HepG2 (cell line): ENCODE measurements around the gene MTG1. TPM values are rescaled to one million over a fixed set of nuclear protein-coding genes. Genes with fewer than 3 reads are reported as not detected.

Experiments
- AKNA ChIP-seq: sonication (generic); formaldehyde crosslinking; IDR thresholded peaks from 2 replicates; pipeline ENCODE4 v1.4.0; 2020; ENCODE audit warnings: missing genetic modification reagents, borderline replicate concordance
- ARHGAP35 ChIP-seq: sonication (generic); formaldehyde crosslinking; IDR thresholded peaks from 2 replicates; pipeline ENCODE4 v1.9.0; 2022; ENCODE audit warnings: mild to moderate bottlenecking, inconsistent platforms, moderate library complexity, missing genetic modification reagents, borderline replicate concordance
- ATF2 ChIP-seq: sonication (generic); formaldehyde crosslinking; IDR thresholded peaks from 2 replicates; pipeline ENCODE4 v1.4.0; 2020; ENCODE audit warnings: missing genetic modification reagents
- GABPB1 ChIP-seq: IDR thresholded peaks from 2 replicates; pipeline ENCODE4 v1.6.1; 2016; ENCODE audit warnings: mild to moderate bottlenecking, missing genetic modification reagents, moderate library complexity, missing compliant biosample characterization
- HNRNPL ChIP-seq: fragments of 200-400 bp; formaldehyde crosslinking; IDR thresholded peaks from 2 replicates; pipeline ENCODE4 v1.6.1; 2017; ENCODE audit warnings: mild to moderate bottlenecking, low read depth, low read length
- ISL2 ChIP-seq: sonication (generic); formaldehyde crosslinking; IDR thresholded peaks from 2 replicates; pipeline ENCODE4 v1.5.0; 2020; ENCODE audit warnings: missing genetic modification reagents
- MYNN ChIP-seq: sonication (generic); formaldehyde crosslinking; IDR thresholded peaks from 2 replicates; pipeline ENCODE4 v1.4.0; 2020; ENCODE audit warnings: mild to moderate bottlenecking, low read depth, missing genetic modification reagents
- NR2C2 ChIP-seq: sonication (generic); formaldehyde crosslinking; IDR thresholded peaks from 2 replicates; pipeline ENCODE4 v1.4.0; 2020; ENCODE audit warnings: missing genetic modification reagents, mild to moderate bottlenecking, moderate library complexity, borderline replicate concordance
- PCBP2 ChIP-seq: fragments of 200-400 bp; formaldehyde crosslinking; optimal IDR thresholded peaks from 2 replicates; pipeline ENCODE3; 2018; ENCODE audit warnings: low read length, low read depth; ENCODE audit not compliant: poor library complexity, severe bottlenecking
- POLR2A ChIP-seq, 2 experiments: IDR thresholded peaks; 2 replicates each; pipeline ENCODE4 v1.6.1; 2011; ENCODE audit warnings: low read depth in 2 of 2, low read length in 2 of 2, mild to moderate bottlenecking in 1 of 2, moderate library complexity in 1 of 2; ENCODE audit not compliant: insufficient read depth in 1 of 2
- SALL1 ChIP-seq: sonication (generic); formaldehyde crosslinking; IDR thresholded peaks from 2 replicates; pipeline ENCODE4 v1.8.0; 2022; ENCODE audit warnings: mild to moderate bottlenecking, missing genetic modification reagents
- TBX2 ChIP-seq: sonication (generic); formaldehyde crosslinking; IDR thresholded peaks from 2 replicates; pipeline ENCODE4 v1.5.0; 2020; ENCODE audit warnings: missing genetic modification reagents, mild to moderate bottlenecking, borderline replicate concordance
- ZBTB7B ChIP-seq: sonication (generic); formaldehyde crosslinking; IDR thresholded peaks from 2 replicates; pipeline ENCODE4 v1.4.0; 2020; ENCODE audit warnings: missing genetic modification reagents
- ZNF205 ChIP-seq: IDR thresholded peaks from 2 replicates; pipeline ENCODE4 v1.6.1; 2018; ENCODE audit warnings: missing biosample characterization, missing genetic modification reagents
- ZNF614 ChIP-seq: IDR thresholded peaks from 2 replicates; pipeline ENCODE4 v1.6.1; 2018; ENCODE audit warnings: missing biosample characterization, missing genetic modification reagents, inconsistent platforms, borderline replicate concordance
- ZNF720 ChIP-seq: sonication (generic); formaldehyde crosslinking; IDR thresholded peaks from 2 replicates; pipeline ENCODE4 v1.4.0; 2020; ENCODE audit warnings: missing genetic modification reagents
- polyA plus RNA-seq, 8 experiments: library from polyadenylated mRNA; depleted of rRNA in 3 of 8; stranded (reverse) in 7 of 8; unstranded in 1 of 8; fragments of >200 nt; fragmentation: Illumina TruSeq in 4 of 8; extraction: Trizol in 4 of 8; gene quantifications; 2 replicates each; pipeline versions ENCODE4 v1.2.1 to v1.2.3, GENCODE V29; 2011 to 2016; ENCODE audit warnings: low read depth in 4 of 8, missing spikeins in 1 of 8, mixed read lengths in 1 of 8; ENCODE audit not compliant: insufficient read depth in 1 of 8
- total RNA-seq, 5 experiments: library from RNA; depleted of rRNA; stranded (reverse); fragments of >200 nt; fragmentation: Illumina TruSeq; extraction: Trizol; gene quantifications; 2 replicates each; pipeline ENCODE4 v1.2.3, GENCODE V29; 2016; ENCODE audit warnings: low read depth in 1 of 5
- TF ChIP-seq, protein P1 (sequence below): sonication (generic); formaldehyde crosslinking; IDR thresholded peaks from 2 replicates; pipeline ENCODE4 v1.5.0; 2020; ENCODE audit warnings: missing genetic modification reagents
- TF ChIP-seq, protein P2 (sequence below): sonication (generic); formaldehyde crosslinking; IDR thresholded peaks from 2 replicates; pipeline ENCODE4 v1.4.0; 2020; ENCODE audit warnings: missing genetic modification reagents
- TF ChIP-seq, protein P3 (sequence below): sonication (generic); formaldehyde crosslinking; IDR thresholded peaks from 2 replicates; pipeline ENCODE4 v1.5.0; 2020; ENCODE audit warnings: missing genetic modification reagents

MTG1 gene
- total and polyA plus RNA-seq, 2 of the 13 experiments (the other 11 are each of a cell fraction or from before 2014, with no cell fraction given), result 42.0 to 103 TPM

- TF ChIP-seq AKNA (CRISPR knock-in tag) (no peak), NR2C2 (CRISPR knock-in tag) (peak; percentile 98), ARHGAP35 (peak; percentile 91), GABPB1 (CRISPR knock-in tag) (peak; percentile 98), ZNF614 (CRISPR knock-in tag) (peak; percentile 92), ZNF720 (CRISPR knock-in tag) (no peak), TBX2 (CRISPR knock-in tag) (peak; percentile 58; the same call in 1 of the 2 replicates), POLR2A (IDR thresholded peaks at IDR 0.05; ENCODE audit: insufficient read depth in 1 of 2, low read depth in 2 of 2, low read length in 2 of 2) (peak; percentile 91 to 94), ISL2 (CRISPR knock-in tag) (peak; percentile 85), ZNF205 (peak; percentile 46; the same call in 1 of the 2 replicates), ZBTB7B (CRISPR knock-in tag) (peak; percentile 86; the same call in 1 of the 2 replicates), MYNN (peak; percentile 83; the same call in 1 of the 2 replicates), HNRNPL (0 out of 2 replicates have a peak, but pooled peaks have one; percentile 42), PCBP2 (no peak), ATF2 (CRISPR knock-in tag) (peak; percentile 74; the same call in 1 of the 2 replicates), SALL1 (CRISPR knock-in tag) (peak; percentile 89)
- TF ChIP-seq, protein P1, sequence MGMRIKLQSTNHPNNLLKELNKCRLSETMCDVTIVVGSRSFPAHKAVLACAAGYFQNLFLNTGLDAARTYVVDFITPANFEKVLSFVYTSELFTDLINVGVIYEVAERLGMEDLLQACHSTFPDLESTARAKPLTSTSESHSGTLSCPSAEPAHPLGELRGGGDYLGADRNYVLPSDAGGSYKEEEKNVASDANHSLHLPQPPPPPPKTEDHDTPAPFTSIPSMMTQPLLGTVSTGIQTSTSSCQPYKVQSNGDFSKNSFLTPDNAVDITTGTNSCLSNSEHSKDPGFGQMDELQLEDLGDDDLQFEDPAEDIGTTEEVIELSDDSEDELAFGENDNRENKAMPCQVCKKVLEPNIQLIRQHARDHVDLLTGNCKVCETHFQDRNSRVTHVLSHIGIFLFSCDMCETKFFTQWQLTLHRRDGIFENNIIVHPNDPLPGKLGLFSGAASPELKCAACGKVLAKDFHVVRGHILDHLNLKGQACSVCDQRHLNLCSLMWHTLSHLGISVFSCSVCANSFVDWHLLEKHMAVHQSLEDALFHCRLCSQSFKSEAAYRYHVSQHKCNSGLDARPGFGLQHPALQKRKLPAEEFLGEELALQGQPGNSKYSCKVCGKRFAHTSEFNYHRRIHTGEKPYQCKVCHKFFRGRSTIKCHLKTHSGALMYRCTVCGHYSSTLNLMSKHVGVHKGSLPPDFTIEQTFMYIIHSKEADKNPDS (CRISPR knock-in tag), result peak; percentile 85; the same call in 1 of the 2 replicates
- TF ChIP-seq, protein P2, sequence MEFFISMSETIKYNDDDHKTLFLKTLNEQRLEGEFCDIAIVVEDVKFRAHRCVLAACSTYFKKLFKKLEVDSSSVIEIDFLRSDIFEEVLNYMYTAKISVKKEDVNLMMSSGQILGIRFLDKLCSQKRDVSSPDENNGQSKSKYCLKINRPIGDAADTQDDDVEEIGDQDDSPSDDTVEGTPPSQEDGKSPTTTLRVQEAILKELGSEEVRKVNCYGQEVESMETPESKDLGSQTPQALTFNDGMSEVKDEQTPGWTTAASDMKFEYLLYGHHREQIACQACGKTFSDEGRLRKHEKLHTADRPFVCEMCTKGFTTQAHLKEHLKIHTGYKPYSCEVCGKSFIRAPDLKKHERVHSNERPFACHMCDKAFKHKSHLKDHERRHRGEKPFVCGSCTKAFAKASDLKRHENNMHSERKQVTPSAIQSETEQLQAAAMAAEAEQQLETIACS (CRISPR knock-in tag), result peak; percentile 55; the same call in 1 of the 2 replicates
- TF ChIP-seq, protein P3, sequence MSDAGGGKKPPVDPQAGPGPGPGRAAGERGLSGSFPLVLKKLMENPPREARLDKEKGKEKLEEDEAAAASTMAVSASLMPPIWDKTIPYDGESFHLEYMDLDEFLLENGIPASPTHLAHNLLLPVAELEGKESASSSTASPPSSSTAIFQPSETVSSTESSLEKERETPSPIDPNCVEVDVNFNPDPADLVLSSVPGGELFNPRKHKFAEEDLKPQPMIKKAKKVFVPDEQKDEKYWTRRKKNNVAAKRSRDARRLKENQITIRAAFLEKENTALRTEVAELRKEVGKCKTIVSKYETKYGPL, result peak; percentile 53; the same call in 1 of the 2 replicates
These were observed at the start of gene MTG1 (continued) for GRCh38 chr10:133394064-133394663.
